Inflammatory macrophage (primary cell): ENCODE measurements around the gene TEAD1.

Source experiments
- DNase-seq, 2 donors: peaks; one replicate each; pipeline ENCODE4 v3.0.0-alpha.2; 2020 to 2022
- total RNA-seq, 18 experiments: gene quantifications; one replicate each; lab custom pipeline; 2026; ENCODE audit warnings: mixed read lengths in 6 of 18, inconsistent platforms in 2 of 18; lab: John Stamatoyannopoulos, UW

TEAD1 gene
- total RNA-seq: 0.08 to 0.68 (median 0.17) reads per million in 18 experiments

DNA sequence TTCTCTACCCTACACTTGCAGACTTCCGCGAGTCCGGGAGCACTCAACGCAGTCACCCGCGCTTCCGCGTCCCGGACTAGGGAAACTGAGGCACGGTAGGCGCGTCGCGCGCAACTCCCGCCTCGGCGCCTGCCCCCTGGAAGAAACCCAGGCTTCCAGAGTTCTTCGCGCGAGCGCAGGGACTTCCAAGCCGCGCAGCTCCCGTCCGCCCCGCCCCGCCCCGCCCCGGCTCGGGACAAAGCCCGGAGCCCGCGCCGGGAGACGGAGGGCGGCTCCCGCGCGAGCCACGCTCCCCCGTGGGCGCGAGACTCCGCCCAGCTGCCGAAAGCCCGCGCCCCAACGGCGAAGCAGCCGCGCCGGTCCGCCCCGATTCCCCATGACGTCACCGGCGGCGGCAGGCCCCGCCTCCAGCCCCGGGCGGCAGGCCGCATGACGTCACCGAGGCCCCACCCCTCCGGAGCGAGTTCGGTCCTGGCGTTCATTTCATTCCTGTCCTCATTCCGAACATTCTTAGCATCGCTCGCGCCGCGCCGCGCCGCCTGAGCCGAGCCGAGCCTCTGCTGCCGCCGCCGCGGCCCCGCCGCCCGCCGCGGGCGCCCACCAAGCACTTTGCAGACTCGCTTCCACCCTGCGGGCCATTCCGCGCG lies at the start of gene TEAD1:
TSS of gene TEAD1 (plus strand) at position 498 of the 647 bp plus-strand sequence.
- peak; percentile 74 to 86 for DNase-seq

GRCh38 chr11:12624595-12624994 lies 49.6 kb upstream of the TEAD1 start:
- DNase-seq: no peak

- no peak for DNase-seq
These were observed 48.7 kb upstream of the TEAD1 start for GRCh38 chr11:12625438-12626071.

- no peak for DNase-seq
These were observed 47.6 kb upstream of the TEAD1 start for GRCh38 chr11:12626616-12627015.

- no peak for DNase-seq
These were observed 45.9 kb upstream of the TEAD1 start for GRCh38 chr11:12628314-12628713.

DNA sequence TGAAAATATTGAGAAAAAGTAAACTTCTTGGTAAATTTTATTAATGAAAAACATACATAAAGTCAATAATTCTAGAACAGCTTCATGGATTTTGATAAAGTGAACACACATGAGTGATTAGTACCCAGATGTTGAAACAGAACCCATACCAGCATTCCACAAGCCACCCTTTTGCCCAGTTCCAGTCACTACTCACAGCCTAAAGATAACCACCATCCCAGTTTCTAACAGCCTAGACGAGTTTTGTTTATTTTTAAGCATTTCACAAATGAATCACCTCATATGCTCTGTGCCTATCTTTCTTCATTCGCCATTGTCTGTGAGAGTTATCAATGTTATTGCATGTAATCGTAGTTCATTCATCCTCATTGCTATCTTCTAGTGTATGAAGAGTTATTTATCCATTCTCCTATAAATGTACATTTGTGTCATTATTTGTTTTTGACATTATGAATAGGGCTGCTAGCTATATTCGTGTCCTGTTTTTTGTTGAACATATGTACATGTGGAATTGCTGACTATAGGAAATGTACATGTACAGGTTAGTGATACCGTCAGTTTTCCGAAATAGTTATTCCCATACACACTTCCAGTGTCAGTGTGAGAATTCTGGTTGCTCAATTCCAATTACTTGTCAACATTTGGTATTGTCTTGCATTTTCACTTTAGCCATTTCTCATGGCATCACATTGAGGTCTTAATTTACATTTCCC lies 44.5 kb upstream of the TEAD1 start:
- no peak for DNase-seq

GRCh38 chr11:12631651-12632050 lies 42.6 kb upstream of the TEAD1 start:
- DNase-seq: no peak

GRCh38 chr11:12634329-12634728 lies 39.9 kb upstream of the TEAD1 start:
- DNase-seq: no peak

DNA sequence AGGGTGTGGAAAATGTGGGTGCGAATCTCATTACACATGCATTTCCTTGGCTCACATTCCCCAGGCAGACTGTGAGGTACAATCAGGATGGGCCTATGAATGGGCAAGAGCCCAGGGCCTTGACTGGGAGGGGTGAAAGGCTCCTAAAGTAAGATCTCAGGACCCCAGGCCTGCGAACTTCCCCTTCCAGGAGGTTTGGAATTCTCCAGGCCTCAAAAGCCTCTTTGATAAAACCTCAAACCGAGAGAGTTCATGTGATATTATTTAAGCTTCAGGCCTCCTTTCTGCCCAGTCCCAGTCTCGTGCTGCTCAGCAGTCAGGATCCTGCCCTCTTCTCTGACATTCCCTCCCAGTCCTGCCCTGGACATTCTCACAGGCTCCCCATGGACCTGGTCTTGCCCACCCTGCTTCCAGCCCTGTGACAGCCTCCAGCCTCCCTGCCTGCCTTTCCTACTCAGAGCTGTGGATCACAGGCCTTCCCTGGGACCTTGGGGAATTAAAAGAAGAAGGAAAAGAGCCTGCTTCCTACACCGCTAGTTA lies 37.3 kb upstream of the TEAD1 start:
- DNase-seq: no peak

DNA sequence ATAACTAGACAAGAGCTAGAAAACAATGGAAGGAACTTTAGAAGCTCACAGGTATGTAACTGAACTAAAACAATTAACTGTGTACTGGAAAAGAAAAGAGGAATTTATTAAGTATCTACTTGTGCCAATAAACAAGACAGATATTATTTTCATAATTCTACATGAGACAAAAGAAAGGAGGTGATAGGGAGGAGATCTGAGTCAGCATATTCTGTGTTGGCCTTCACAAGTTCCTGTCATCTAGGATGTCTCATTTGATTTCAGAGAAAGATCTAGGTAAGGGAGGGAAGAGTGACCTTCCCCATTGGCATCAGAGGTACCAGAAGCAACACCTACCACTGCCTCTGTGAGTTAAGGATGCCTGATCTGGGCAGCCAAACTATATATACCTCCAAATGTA lies 34.8 kb upstream of the TEAD1 start:
- no peak for DNase-seq

DNA sequence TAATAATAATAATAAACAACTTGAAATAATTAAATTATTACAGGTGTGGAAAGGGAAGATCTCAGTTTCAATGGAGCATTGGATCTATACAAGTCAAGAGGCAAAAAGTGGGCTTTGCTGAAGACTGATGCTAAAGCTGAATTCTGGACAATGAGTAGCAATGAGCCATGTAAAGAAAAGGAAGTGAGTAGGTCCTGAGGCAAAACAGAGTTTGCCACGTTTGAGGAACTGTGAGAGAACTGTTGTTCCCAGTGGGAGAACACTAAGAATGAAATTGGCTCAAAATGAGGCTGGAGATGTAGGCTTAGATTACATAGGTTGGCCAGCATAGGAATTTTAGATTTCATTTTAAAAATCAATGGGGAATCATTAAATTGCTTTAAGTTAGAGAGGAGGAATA lies 33.9 kb upstream of the TEAD1 start:
- no peak for DNase-seq

- DNase-seq: no peak
These were observed 33.0 kb upstream of the TEAD1 start for GRCh38 chr11:12640926-12641849.

- no peak for DNase-seq
These were observed 32.2 kb upstream of the TEAD1 start for GRCh38 chr11:12642040-12642439.

DNA sequence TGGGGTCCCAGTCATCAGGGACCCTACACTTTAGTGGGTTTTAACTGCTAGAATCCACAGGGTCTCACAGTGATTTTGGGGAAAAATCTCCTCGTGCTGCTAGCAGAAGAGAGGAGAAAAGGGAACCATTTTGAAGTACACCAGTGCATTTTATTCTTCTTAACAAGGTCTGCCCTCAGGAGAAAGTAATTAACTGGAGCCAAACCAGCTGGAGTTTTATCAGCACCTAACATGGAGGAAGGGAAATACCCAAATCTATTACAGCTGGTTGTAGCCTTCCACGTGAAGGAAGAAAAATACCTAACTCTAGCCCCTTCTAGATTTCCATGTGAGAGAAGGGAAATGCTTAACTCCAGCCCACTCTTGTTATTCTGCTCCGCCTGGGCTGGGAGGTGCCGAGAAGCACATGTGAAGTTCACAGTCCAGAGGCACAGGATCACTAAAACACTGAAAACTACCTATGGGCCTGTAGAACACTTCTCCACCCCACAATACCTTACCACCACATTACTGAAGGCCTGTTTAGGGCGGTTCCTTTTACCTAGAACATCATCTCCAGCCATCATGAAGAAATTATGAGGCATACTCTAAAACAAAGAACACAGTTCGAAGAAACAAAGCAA lies 31.3 kb upstream of the TEAD1 start:
- DNase-seq: no peak

DNA sequence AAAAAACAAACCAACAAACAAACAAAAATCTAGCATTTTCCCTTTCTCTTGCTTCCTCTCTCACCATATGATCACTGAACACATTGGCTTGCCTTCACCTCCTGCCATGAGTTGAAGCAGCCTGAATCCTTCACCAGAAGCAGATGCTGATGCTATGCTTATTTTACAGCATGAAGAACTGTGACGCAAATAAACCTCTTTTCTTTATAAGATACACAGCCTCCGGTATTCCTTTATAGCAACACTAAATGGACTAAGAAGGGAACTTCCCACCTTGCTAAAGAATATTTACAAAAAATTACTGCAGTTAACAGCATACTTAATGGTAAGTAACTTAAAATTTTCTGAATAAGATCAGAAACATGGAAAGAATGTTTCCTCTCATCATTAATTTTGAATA lies 27.7 kb upstream of the TEAD1 start:
- no peak for DNase-seq

- no peak for DNase-seq
These were observed 20.5 kb upstream of the TEAD1 start for GRCh38 chr11:12653729-12654128.

- no peak for DNase-seq
These were observed 18.4 kb upstream of the TEAD1 start for GRCh38 chr11:12655842-12656241.

DNA sequence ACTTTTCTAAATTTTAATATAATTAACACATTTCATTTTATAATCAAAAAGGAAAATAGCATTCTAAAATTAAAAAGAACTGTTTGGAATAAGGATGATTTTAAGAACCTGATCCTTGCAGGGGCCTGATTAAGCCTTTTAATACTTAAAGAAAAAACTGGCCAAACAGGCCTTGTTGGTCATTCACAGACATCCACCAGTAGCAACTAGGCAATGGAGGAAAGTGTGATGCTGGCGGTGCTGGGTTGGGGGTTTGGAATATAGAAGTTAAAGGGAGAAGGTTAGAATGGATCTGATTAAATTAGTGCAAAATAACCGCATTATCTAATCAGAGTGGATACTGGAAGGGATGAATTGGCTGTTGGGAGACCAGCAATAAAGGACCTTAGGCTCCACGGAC lies 16.9 kb upstream of the TEAD1 start:
- DNase-seq: no peak

DNA sequence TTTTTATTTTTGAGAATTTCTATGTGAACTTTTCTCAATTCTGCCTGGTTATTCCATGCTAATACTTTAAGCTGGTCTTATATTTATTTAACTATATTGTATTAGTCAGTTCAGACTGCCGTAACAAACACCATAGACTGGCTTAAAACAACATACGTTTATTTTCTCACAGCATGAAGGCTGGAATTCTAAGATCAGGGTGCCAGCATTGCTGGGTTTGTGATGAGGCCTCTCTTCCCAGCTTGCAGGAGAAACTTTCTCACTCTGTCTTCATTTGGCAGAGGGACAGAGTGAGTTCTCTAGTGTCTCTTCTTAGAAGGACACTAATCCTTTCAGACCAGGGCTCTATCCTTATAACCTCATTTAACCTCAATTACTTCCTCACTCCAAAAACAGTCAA lies 16.2 kb upstream of the TEAD1 start:
- DNase-seq: no peak

- DNase-seq: no peak
These were observed 12.0 kb upstream of the TEAD1 start for GRCh38 chr11:12662101-12662689.

GRCh38 chr11:12664385-12664784 lies 9.8 kb upstream of the TEAD1 start:
- DNase-seq: no peak

GRCh38 chr11:12666915-12667314 lies 7.3 kb upstream of the TEAD1 start:
- DNase-seq: peak in 1 of 2 donors; percentile 4
